Measurements from ENCODE around the gene CYB5RL. TPM values are rescaled to one million over a fixed set of nuclear protein-coding genes. Genes with fewer than 3 reads are reported as not detected.

The CYB5RL gene
- total RNA-seq, 4 donors from 2014 or later, result 1.9 to 5.1 (median 3.6) TPM

DNA sequence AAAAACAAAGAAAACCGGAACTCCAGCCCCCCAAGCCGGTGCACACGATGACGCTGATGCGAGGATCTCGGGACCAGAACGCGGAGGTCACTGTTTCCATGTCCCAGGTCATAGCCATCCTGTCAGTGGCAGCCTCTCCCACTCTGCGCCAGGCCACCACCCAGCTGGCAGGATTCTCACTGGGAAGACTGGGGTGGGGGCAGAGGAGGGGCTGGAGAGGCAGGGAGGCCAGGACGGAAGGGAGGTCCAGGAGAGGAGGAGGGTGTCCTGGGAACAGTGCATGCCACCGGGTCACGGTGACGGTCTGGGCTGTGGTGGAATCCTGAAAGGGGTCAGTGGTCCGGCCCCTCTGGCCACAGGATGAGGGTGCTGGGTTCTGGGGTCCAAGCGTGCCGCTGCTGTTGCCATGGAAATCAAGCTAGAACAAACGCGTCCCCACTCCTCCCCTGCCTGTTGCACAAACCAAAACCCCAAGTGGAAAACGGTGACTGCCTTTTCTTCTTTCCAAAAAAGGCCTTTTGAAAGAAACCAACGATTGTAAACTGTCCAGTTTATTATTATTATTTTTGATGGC is 26.2 kb upstream of the CYB5RL start:
- DNase-seq, result no peak

DNA sequence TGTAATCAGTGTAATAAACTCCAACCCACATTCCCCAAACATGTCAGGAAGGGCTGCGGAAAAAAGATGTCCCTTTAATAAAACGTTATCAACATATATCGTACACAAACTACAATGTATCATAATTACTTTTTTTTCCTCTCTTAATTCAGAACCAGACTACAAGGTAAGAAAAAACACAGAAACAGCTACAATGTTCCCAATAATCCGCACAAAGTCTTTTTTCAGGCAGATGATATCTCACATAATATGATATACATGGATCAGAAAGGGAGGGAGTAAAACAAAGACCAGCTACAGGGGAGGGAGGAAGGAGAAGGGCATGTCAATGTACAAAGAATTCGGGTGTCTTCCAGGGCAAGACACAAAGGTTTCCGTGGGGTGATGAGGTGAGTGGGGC is 25.5 kb upstream of the CYB5RL start:
- intact Hi-C loops (cut with DNase I; ENCODE audit: low total_unique reads) (no loop called here), in situ Hi-C loops (cut with MboI; ENCODE audit: low pct_ligation_motif_present in 1 of 4, low pct_unique_long_range_greater_than_20kb in 1 of 4, low sequenced_read_pairs in 3 of 4) (no loop called here)
- Histone ChIP-seq H3K27me3 (no peaks in the 10 kb centered on the region), H3K36me3 (no peaks in the 10 kb centered on the region), H3K4me1 (peaks cover 0 to 13% (median 6%) of the 10 kb centered on the region in 4 donors), H3K4me3 (no peak overlapping the region), H3K27ac (no peak overlapping the region), H3K9me3 (no peaks in the 10 kb centered on the region)
- WGBS, 2 donors (ENCODE audit: low coverage in 1 of 2), result 89 to 93% methylated on average over 3 to 6 of the region's 6 CpGs
- TF ChIP-seq, protein P1, sequence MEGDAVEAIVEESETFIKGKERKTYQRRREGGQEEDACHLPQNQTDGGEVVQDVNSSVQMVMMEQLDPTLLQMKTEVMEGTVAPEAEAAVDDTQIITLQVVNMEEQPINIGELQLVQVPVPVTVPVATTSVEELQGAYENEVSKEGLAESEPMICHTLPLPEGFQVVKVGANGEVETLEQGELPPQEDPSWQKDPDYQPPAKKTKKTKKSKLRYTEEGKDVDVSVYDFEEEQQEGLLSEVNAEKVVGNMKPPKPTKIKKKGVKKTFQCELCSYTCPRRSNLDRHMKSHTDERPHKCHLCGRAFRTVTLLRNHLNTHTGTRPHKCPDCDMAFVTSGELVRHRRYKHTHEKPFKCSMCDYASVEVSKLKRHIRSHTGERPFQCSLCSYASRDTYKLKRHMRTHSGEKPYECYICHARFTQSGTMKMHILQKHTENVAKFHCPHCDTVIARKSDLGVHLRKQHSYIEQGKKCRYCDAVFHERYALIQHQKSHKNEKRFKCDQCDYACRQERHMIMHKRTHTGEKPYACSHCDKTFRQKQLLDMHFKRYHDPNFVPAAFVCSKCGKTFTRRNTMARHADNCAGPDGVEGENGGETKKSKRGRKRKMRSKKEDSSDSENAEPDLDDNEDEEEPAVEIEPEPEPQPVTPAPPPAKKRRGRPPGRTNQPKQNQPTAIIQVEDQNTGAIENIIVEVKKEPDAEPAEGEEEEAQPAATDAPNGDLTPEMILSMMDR (IDR thresholded peaks at IDR 0.05), result no peak
- TF ChIP-seq EP300 (IDR thresholded peaks at IDR 0.05; ENCODE audit: low read depth) (no peak), POLR2A (IDR thresholded peaks at IDR 0.05) (no peak), POLR2AphosphoS5 (IDR thresholded peaks at IDR 0.05) (no peak)
- DNase-seq, result no peak

More for the DNA sequence above, 26.2 kb upstream of the CYB5RL start:
- no peaks in the 10 kb centered on the region for H3K36me3 ChIP-seq
- H3K4me3 ChIP-seq, result no peak overlapping the region
- no peak overlapping the region for H3K27ac ChIP-seq
- no peak for TF ChIP-seq POLR2AphosphoS5 (IDR thresholded peaks at IDR 0.05)
- no peak for TF ChIP-seq EP300 (IDR thresholded peaks at IDR 0.05; ENCODE audit: low read depth)
- no peak for TF ChIP-seq POLR2A (IDR thresholded peaks at IDR 0.05)
- TF ChIP-seq, protein P1 (IDR thresholded peaks at IDR 0.05), result no peak
- WGBS, 2 donors (ENCODE audit: low coverage in 1 of 2), result 87 to 94% methylated on average over 13 to 20 of the region's 20 CpGs
- peaks cover 0 to 10% (median 3%) of the 10 kb centered on the region in 4 donors for H3K4me1 ChIP-seq
- no peaks in the 10 kb centered on the region for H3K9me3 ChIP-seq
- in situ Hi-C loops (cut with MboI; ENCODE audit: low pct_ligation_motif_present in 1 of 4, low pct_unique_long_range_greater_than_20kb in 1 of 4, low sequenced_read_pairs in 3 of 4) (no loop called here), intact Hi-C loops (cut with DNase I; ENCODE audit: low total_unique reads) (no loop called here)
- H3K27me3 ChIP-seq, result no peaks in the 10 kb centered on the region

DNA sequence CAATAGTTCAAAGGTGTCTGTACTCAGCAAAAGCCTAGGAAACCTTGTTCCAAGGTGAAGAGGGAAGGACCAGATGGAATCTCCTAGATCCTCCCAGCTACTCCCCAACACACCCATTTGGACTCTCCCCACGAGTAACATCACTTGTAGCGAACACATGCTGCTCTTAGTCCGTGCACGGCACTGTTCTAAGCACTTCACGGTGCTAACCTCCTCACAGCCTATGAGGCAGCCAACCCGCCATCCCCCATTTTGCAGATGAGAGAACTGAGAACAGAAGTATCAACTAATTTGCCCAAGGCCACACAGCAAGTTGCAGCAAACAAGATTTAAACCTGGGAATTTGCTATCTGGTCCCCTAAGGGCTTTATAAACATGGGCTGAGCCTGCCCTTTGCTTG is 24.4 kb upstream of the CYB5RL start:
- DNase-seq, result no peak
- TF ChIP-seq EP300 (IDR thresholded peaks at IDR 0.05; ENCODE audit: low read depth), result no peak
- TF ChIP-seq, protein P1 (IDR thresholded peaks at IDR 0.05), result no peak
- TF ChIP-seq POLR2AphosphoS5 (IDR thresholded peaks at IDR 0.05), result no peak
- TF ChIP-seq POLR2A (IDR thresholded peaks at IDR 0.05), result no peak
- 91% methylated on average over 6 of the region's 6 CpGs; no CpG with 5 or more reads in 1 of the 2 donors for WGBS, 2 donors (ENCODE audit: low coverage in 1 of 2)
- intact Hi-C loops (cut with DNase I; ENCODE audit: low total_unique reads) (no loop called here), in situ Hi-C loops (cut with MboI; ENCODE audit: low pct_ligation_motif_present in 1 of 4, low pct_unique_long_range_greater_than_20kb in 1 of 4, low sequenced_read_pairs in 3 of 4) (no loop called here)
- no peaks in the 10 kb centered on the region for H3K9me3 ChIP-seq
- H3K27ac ChIP-seq, result no peak overlapping the region
- no peaks in the 10 kb centered on the region for H3K27me3 ChIP-seq
- no peak overlapping the region for H3K4me3 ChIP-seq
- no peaks in the 10 kb centered on the region for H3K36me3 ChIP-seq
- peaks cover 6 to 23% (median 15%) of the 10 kb centered on the region in 4 donors for H3K4me1 ChIP-seq

DNA sequence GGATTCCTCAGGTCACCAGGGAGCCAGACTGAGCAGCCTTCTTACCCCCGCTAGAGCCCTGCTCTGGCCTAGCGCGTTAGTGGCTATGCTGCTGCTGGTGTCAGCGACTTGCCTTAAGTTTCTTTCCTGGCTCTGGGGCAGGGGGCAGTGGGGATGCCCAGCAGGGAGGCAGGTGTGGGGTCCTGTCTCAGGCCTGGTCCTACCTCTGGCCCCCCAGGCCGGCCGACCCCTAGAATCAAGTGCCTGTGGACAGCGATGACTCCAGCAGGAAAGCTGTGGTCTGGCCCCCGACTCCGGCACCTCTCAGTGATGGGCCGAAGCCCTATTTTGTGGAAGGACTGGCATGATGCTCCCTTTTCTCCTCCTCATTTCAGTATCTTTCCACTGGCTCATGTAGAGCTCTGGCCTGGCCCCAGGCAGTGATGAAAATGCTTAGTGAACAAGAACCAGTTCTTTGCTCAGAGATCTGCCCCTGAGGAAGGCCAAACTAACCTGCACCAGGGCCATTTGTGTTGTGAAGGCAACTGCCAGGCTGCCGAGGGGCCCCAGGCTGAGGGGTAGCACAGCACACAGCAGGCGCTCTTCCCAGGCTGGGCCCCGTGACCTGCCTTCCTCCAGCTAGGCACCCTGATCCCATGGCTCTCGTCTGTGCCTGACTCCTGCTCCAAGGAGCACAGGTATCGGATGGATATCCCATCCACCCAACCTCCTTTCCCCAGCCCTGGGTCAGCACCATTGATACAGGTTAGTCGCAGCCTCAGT is 23.8 kb upstream of the CYB5RL start:
- intact Hi-C loops (cut with DNase I; ENCODE audit: low total_unique reads), result no loop called here
- in situ Hi-C loops (cut with MboI; ENCODE audit: low pct_ligation_motif_present in 1 of 4, low pct_unique_long_range_greater_than_20kb in 1 of 4, low sequenced_read_pairs in 3 of 4), result no loop called here
- no peaks in the 10 kb centered on the region for H3K36me3 ChIP-seq

More for the DNA sequence above, 23.8 kb upstream of the CYB5RL start:
- TF ChIP-seq EP300 (IDR thresholded peaks at IDR 0.05; ENCODE audit: low read depth), result no peak
- TF ChIP-seq POLR2AphosphoS5 (IDR thresholded peaks at IDR 0.05), result no peak
- TF ChIP-seq, protein P1 (IDR thresholded peaks at IDR 0.05), result no peak
- TF ChIP-seq POLR2A (IDR thresholded peaks at IDR 0.05), result no peak
- no peak for DNase-seq
- Histone ChIP-seq H3K9me3 (no peaks in the 10 kb centered on the region), H3K4me1 (peaks cover 12 to 26% (median 20%) of the 10 kb centered on the region in 4 donors), H3K27me3 (no peaks in the 10 kb centered on the region), H3K27ac (no peak overlapping the region), H3K4me3 (no peak overlapping the region)
- 97% methylated on average over 16 of the region's 16 CpGs; no CpG with 5 or more reads in 1 of the 2 donors for WGBS, 2 donors (ENCODE audit: low coverage in 1 of 2)

Measured in transverse colon (tissue), 4 donors.